Activated T-cell treated with anti-CD3 and anti-CD28 coated beads, Interleukin-2, amount 50 U/mL, for 4 hours (primary cell): ENCODE results near the gene ZDHHC24. TPM values are rescaled to one million over a fixed set of nuclear protein-coding genes. Genes with fewer than 3 reads are reported as not detected.

Source experiments
- ATAC-seq, 2 donors: fragments of 200-7000 bp; cut with Tn5 transposase; one replicate each; pipeline ENCODE4 v1.10.0; 2021
- DNase-seq: peaks from one replicate; pipeline ENCODE4 v3.0.0-alpha.2; 2020
- H3K27me3 Mint-ChIP-seq: one replicate; pipeline ENCODE4 v1.8.0; 2021; ENCODE audit warnings: low read depth, mixed read lengths
- H3K36me3 Mint-ChIP-seq: one replicate; pipeline ENCODE4 v1.8.0; 2022; ENCODE audit warnings: mixed read lengths; ENCODE audit not compliant: insufficient read depth
- H3K4me1 Mint-ChIP-seq: one replicate; pipeline ENCODE4 v1.8.0; 2021; ENCODE audit warnings: low read depth, mixed read lengths
- H3K4me3 Mint-ChIP-seq: one replicate; pipeline ENCODE4 v1.8.0; 2021; ENCODE audit warnings: mild to moderate bottlenecking, moderate library complexity, mixed read lengths
- H3K9me3 Mint-ChIP-seq: one replicate; pipeline ENCODE4 v1.8.0; 2021; ENCODE audit warnings: mixed read lengths
- total RNA-seq, 3 donors: library from RNA; stranded (reverse); gene quantifications; one replicate each; pipeline ENCODE4 v1.2.1, GENCODE V29; 2021

ZDHHC24 gene
- total RNA-seq, 3 donors from 2014 or later: 6.3 to 7.3 (median 6.4) TPM

GRCh38 chr11:66484806-66485380 is 61.0 kb downstream of the ZDHHC24 start:
- ATAC-seq: no peak
- Mint-ChIP-seq H3K4me1 (peaks cover 12% of the 10 kb centered on the region), H3K36me3 (peaks cover 16% of the 10 kb centered on the region), H3K4me3 (no peak overlapping the region), H3K9me3 (no peaks in the 10 kb centered on the region), H3K27me3 (no peaks in the 10 kb centered on the region)
- no peak for DNase-seq

GRCh38 chr11:66480117-66480938 is 65.5 kb downstream of the ZDHHC24 start, which contains the start of gene DPP3:
Gene DPP3 (plus strand): TSS chr11:66480434. CDS start chr11:66482201, 1,767 bp downstream.
- no peaks in the 10 kb centered on the region for H3K27me3 Mint-ChIP-seq
- DNase-seq (peak; percentile 90), ATAC-seq (peak; percentile 99)
- H3K4me3 Mint-ChIP-seq: peak within 1 kb of the TSS; percentile 88
- no peaks in the 10 kb centered on the region for H3K9me3 Mint-ChIP-seq
- peaks cover 4% of the 10 kb centered on the region for H3K36me3 Mint-ChIP-seq
- H3K4me1 Mint-ChIP-seq: peaks cover 18% of the 10 kb centered on the region

DNA sequence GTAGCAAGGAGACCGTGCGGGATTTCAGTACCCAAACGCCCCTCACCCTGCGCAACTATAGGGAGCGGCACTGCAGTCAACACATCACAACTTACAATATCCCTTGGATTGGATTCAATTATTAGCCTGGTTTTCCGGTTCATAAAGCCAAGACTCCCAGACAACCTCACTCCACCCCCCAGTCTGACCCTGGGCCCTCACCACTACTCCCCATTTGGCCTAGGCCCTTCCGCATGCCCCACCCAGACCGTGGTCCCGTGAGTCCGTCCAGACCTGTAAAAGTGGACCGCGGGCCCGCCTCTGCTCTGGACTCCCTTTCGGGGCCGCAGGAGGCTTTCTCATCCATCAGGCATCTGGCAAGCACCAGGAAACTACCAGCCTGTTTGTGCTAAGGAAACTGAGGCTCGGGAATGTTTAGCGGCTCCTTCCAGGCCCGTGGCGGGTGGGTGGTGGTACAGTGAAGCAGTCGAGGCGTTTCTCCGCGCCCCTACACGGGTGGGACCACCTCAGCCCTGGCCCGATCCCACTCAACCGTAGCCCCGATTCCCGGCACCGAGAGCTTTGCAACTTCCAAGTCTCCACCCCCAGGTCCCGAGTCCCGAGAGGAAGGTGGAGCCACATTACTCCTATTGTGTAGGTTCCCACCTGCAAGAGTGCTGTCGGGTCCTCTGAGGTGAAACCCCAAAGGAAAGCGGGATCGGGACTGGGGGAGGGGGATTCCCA is 66.3 kb downstream of the ZDHHC24 start:
- no peak for DNase-seq

DNA sequence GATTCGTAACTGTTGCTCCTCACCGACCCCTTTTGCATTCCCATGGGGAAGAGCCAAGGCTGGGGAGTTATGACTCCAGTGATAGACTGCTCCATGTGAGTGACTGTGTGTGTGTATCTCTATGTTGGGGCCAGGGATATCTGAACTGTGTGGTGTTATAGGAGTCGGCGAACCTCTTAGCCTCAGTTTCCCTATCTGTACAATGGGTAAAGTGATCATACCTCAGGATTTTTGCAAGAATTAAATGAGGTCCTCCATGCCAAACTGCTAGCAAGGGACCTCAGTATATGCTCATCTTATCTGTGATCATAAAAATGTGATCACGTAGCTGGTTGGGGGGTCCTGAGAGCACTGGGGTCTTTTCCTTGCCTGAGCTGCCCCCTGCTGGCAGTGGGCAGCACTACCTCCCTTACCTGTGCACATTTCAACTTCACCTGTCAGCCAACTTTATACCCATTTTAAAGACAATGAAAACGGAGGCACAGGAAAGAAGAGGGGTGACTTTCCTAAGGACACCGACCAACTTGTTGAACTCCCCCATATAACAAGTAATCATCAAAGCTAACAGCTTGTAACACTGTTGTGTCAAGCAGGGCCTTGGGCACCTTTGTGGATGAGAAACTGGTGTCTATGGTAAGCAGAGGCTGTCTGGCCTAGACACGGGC is 67.0 kb downstream of the ZDHHC24 start:
- no peak for ATAC-seq

More for the DNA sequence above, 66.3 kb downstream of the ZDHHC24 start:
- H3K4me1 Mint-ChIP-seq: peaks cover 16% of the 10 kb centered on the region
- no peaks in the 10 kb centered on the region for H3K27me3 Mint-ChIP-seq
- peak overlapping the region; percentile 88 for H3K4me3 Mint-ChIP-seq
- no peaks in the 10 kb centered on the region for H3K9me3 Mint-ChIP-seq
- H3K36me3 Mint-ChIP-seq: peaks cover 4% of the 10 kb centered on the region
- peak in 1 of 2 donors; percentile 3 for ATAC-seq

GRCh38 chr11:66477263-66478201 is 68.3 kb downstream of the ZDHHC24 start:
- H3K4me1 Mint-ChIP-seq: peaks cover 14% of the 10 kb centered on the region
- H3K27me3 Mint-ChIP-seq: no peaks in the 10 kb centered on the region
- peak overlapping the region; percentile 51 for H3K4me3 Mint-ChIP-seq
- DNase-seq (no peak), ATAC-seq (no peak)
- H3K36me3 Mint-ChIP-seq: peaks cover 3% of the 10 kb centered on the region
- no peaks in the 10 kb centered on the region for H3K9me3 Mint-ChIP-seq

More for the DNA sequence above, 67.0 kb downstream of the ZDHHC24 start:
- DNase-seq: peak; percentile 27
- Mint-ChIP-seq H3K27me3 (no peaks in the 10 kb centered on the region), H3K9me3 (no peaks in the 10 kb centered on the region), H3K36me3 (peaks cover 4% of the 10 kb centered on the region), H3K4me1 (peaks cover 16% of the 10 kb centered on the region), H3K4me3 (peak overlapping the region; percentile 88)

DNA sequence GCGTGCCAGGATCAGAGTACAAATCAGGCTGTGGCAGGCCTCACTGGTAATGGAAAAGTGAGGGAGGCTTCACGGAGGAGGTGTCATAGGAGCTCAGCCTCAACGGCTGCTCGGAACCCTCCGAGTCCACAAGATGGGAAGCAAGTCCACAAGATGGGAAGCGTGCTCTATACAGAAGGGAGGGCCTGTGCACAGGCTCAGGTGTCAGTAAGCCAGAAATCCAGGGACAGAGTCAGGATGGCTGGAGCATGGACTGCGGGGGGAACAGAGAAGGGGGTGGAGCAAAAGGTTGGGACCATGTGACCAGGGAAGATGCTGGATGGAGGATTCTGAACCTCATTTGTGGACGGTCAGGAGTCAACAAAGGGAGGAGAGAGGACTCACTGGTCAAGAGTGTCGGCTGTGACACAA is 69.0 kb downstream of the ZDHHC24 start:
- Mint-ChIP-seq H3K27me3 (no peaks in the 10 kb centered on the region), H3K36me3 (no peaks in the 10 kb centered on the region), H3K4me1 (peaks cover 11% of the 10 kb centered on the region), H3K9me3 (no peaks in the 10 kb centered on the region), H3K4me3 (no peak overlapping the region)
- DNase-seq: no peak
- ATAC-seq: no peak

- H3K4me3 Mint-ChIP-seq: no peak overlapping the region
- H3K36me3 Mint-ChIP-seq: no peaks in the 10 kb centered on the region
- no peak for DNase-seq
- H3K9me3 Mint-ChIP-seq: no peaks in the 10 kb centered on the region
- H3K27me3 Mint-ChIP-seq: no peaks in the 10 kb centered on the region
- no peak for ATAC-seq
- H3K4me1 Mint-ChIP-seq: peaks cover 11% of the 10 kb centered on the region
Measured at GRCh38 chr11:66476173-66476840, 69.5 kb downstream of the ZDHHC24 start.

DNA sequence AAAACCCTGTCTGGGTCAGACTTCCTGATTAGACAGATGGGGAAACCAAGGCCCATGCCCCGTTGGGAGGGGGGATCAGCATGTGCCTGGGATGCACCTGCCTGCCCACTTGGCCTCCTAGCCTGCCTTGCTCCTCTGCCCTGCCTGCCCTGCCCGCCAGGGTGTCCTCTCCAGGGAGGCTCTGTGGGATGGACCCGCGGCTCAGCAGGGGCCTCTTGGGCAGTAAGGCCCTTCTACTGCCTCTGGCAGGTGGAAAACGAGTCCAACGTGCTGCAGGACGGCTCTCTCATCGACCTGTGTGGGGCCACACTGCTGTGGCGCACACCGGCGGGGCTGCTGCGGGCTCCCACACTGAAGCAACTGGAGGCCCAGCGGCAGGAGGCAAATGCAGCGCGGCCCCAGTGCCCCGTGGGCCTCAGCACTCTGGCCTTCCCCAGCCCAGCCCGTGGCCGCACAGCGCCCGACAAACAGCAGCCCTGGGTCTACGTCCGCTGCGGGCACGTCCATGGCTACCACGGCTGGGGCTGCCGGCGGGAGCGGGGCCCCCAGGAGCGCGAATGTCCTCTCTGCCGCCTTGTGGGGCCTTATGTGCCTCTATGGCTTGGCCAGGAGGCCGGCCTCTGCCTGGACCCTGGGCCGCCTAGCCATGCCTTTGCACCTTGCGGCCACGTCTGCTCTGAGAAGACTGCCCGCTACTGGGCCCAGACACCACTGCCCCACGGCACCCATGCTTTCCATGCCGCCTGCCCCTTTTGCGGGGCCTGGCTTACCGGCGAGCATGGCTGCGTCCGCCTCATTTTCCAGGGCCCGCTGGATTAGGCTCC is 70.3 kb downstream of the ZDHHC24 start:
- H3K27me3 Mint-ChIP-seq: no peaks in the 10 kb centered on the region
- no peak for ATAC-seq
- no peak for DNase-seq
- H3K4me1 Mint-ChIP-seq: peaks cover 7% of the 10 kb centered on the region
- H3K4me3 Mint-ChIP-seq: no peak overlapping the region
- H3K36me3 Mint-ChIP-seq: no peaks in the 10 kb centered on the region
- H3K9me3 Mint-ChIP-seq: no peaks in the 10 kb centered on the region

DNA sequence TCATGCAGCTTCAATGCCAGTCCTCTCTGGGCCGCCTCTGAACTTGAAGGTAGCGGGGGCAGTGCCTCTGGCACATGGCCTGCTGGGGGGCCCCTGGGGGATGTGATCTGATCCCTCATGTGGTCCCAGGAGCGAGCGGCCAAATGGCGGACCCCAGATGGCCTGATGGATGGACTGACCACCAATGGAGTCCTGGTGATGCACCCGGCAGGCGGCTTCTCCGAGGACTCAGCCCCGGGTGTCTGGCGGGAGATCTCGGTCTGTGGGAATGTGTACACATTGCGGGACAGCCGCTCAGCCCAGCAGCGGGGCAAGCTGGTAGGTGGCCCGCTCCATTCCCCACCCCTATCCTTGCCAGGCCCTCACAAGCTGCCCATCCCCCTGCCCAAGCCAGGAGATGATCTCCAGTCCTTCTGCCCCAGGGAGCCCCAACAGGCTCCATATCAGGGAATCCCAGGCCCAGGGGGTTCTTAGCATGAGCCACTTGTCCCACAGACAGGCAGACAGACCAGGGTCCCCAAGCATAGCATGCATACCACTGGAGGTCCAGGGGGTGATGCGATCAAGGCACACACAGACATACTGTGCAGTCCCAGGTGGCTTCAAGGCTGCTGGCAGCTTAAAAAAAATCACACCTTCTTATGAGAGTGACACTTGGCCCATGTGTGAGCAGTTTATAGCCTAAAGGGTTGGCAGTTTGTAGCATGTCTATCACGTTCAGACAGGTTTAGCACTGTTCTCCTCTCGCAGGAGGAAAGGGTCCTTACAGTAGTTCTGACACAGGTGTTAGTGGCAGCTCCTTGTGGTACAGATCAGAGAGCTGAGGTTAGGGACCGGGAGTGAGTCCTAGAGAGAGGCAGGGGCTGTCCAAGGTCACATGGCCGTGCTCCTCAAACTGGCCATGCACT is 72.0 kb downstream of the ZDHHC24 start:
- H3K4me3 Mint-ChIP-seq: no peak overlapping the region
- H3K36me3 Mint-ChIP-seq: no peaks in the 10 kb centered on the region
- no peaks in the 10 kb centered on the region for H3K27me3 Mint-ChIP-seq
- ATAC-seq (no peak), DNase-seq (no peak)
- H3K9me3 Mint-ChIP-seq: no peaks in the 10 kb centered on the region
- H3K4me1 Mint-ChIP-seq: no peaks in the 10 kb centered on the region

DNA sequence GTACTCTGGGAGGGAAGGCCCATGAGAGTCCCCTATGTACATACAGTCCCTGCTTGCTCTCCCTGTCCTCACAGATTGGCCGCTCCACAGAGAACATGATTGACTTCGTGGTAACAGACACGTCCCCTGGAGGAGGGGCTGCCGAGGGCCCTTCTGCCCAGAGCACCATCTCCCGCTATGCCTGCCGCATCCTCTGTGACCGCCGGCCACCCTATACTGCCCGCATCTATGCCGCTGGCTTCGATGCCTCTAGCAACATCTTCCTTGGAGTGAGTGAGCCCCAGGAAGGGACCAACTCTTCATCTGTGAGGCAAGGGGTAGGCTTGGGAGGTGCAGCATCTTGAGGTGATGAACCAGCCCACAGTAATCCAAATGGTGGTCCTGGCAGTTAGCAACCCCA is 72.7 kb downstream of the ZDHHC24 start:
- ATAC-seq (no peak), DNase-seq (no peak)
- no peaks in the 10 kb centered on the region for H3K9me3 Mint-ChIP-seq
- H3K4me1 Mint-ChIP-seq: peaks cover 4% of the 10 kb centered on the region
- H3K4me3 Mint-ChIP-seq: no peak overlapping the region
- H3K27me3 Mint-ChIP-seq: no peaks in the 10 kb centered on the region
- no peaks in the 10 kb centered on the region for H3K36me3 Mint-ChIP-seq

DNA sequence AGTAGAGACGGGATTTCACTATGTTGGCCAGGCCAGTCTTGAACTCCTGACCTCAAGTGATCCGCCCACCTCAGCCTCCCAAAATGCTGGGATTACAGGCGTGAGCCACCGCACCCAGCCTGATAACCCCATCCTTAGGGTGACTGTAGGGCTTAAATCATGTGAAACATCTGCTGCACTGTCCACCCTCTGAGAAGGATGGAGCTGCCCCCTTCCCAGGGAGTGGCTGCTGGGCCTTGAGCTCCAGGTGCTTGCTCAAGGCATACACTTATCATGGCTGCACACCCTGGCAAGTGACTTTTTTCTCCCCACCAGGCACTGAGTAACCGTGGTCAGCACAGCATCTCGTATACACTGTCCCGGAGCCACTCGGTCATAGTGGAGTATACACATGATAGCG is 73.8 kb downstream of the ZDHHC24 start:
- no peak for ATAC-seq
- Mint-ChIP-seq H3K4me3 (no peak overlapping the region), H3K27me3 (no peaks in the 10 kb centered on the region), H3K4me1 (peaks cover 12% of the 10 kb centered on the region), H3K9me3 (no peaks in the 10 kb centered on the region), H3K36me3 (no peaks in the 10 kb centered on the region)
- DNase-seq: no peak
